Endometrial microvascular endothelial cells (primary cell): ENCODE results near the gene TSPAN9. TPM values are rescaled to one million over a fixed set of nuclear protein-coding genes. Genes with fewer than 3 reads are reported as not detected.

ENCODE experiments used
- in situ Hi-C: cut with HindIII; loops from 2 replicates; pipeline ENCODE4 v1.10.0; 2017; ENCODE audit warnings: low sequenced_read_pairs, low pct_unique_long_range_greater_than_20kb; ENCODE audit errors: inconsistent ontology term
- total RNA-seq: library from RNA; depleted of rRNA; stranded (reverse); fragments of >200 nt; gene quantifications from one replicate; pipeline ENCODE4 v1.2.3, GENCODE V29; 2015; ENCODE audit errors: inconsistent ontology term

TSPAN9 gene
- total RNA-seq, 1 donor from 2014 or later, result 15.9 TPM

- in situ Hi-C loops, result no loop called here
Observed at GRCh38 chr12:3145546-3146310, 68.5 kb downstream of the TSPAN9 start.

- in situ Hi-C loops, result no loop called here
Observed at GRCh38 chr12:3147260-3147659, 70.1 kb downstream of the TSPAN9 start.

GRCh38 chr12:3148366-3149000 lies 71.3 kb downstream of the TSPAN9 start:
- in situ Hi-C loops, result no loop called here

GRCh38 chr12:3149515-3150307 lies 72.5 kb downstream of the TSPAN9 start:
- in situ Hi-C loops, result no loop called here

GRCh38 chr12:3150308-3150670 lies 73.1 kb downstream of the TSPAN9 start:
- in situ Hi-C loops, result no loop called here

- in situ Hi-C loops, result no loop called here
Observed at GRCh38 chr12:3150931-3151835, 74.0 kb downstream of the TSPAN9 start.

GRCh38 chr12:3152011-3152511 lies 74.9 kb downstream of the TSPAN9 start:
- in situ Hi-C loops, result no loop called here

GRCh38 chr12:3152892-3153291 lies 75.7 kb downstream of the TSPAN9 start:
- in situ Hi-C loops, result no loop called here

- in situ Hi-C loops, result no loop called here
Observed at GRCh38 chr12:3154006-3154405, 76.8 kb downstream of the TSPAN9 start.

- in situ Hi-C loops, result no loop called here
Observed at GRCh38 chr12:3155702-3156370, 78.7 kb downstream of the TSPAN9 start.

GRCh38 chr12:3157581-3158323 lies 80.6 kb downstream of the TSPAN9 start:
- in situ Hi-C loops, result no loop called here

- in situ Hi-C loops, result no loop called here
Observed at GRCh38 chr12:3158851-3159465, 81.8 kb downstream of the TSPAN9 start.

- in situ Hi-C loops, result no loop called here
Observed at GRCh38 chr12:3160081-3160480, 82.9 kb downstream of the TSPAN9 start.

GRCh38 chr12:3161861-3162260 lies 84.7 kb downstream of the TSPAN9 start:
- in situ Hi-C loops, result no loop called here

GRCh38 chr12:3164454-3165077 lies 87.4 kb downstream of the TSPAN9 start:
- in situ Hi-C loops, result no loop called here

- in situ Hi-C loops, result no loop called here
Observed at GRCh38 chr12:3165078-3165980, 88.2 kb downstream of the TSPAN9 start.
